ENCODE data around the gene BRCA1. TPM values are rescaled to one million over a fixed set of nuclear protein-coding genes. Genes with fewer than 3 reads are reported as not detected.
"Not testable (repeated sequence)": the region's sequence is repeated elsewhere in the genome, so short reads cannot be mapped to it uniquely, and the experiment has no call there.

The BRCA1 gene
- total RNA-seq, 1 donor from 2014 or later: 0.85 TPM

DNA sequence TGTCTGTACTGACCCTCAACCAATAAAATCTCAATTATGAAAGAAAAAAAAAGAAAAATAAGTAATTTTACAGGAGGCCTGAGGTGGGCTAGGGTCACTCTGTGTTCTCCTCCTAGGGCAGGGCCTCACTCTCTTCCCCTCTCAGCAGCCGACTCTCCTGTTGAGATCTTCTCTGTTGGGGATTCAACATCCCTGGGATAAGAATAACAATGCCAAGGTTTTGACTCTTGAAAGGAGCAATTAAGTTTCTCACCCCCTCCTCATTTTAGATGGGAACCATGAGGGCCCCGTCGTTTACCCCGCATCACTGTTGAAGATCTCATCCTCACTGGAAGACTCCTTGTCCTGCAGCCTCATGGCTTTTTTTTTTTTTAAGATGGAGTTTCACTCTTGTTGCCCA, 21.5 kb upstream of the BRCA1 start:
- Histone ChIP-seq H3K36me3 (peaks cover 0 to 5% of the 10 kb centered on the region in 2 donors), H3K9me3 (no peaks in the 10 kb centered on the region), H3K27ac (no peak overlapping the region), H3K4me1 (no peaks in the 10 kb centered on the region), H3K4me3 (no peak overlapping the region), H3K27me3 (no peaks in the 10 kb centered on the region)
- no peak for DNase-seq (ENCODE audit: low spot score in 2 of 2)
- TF ChIP-seq, protein P1, sequence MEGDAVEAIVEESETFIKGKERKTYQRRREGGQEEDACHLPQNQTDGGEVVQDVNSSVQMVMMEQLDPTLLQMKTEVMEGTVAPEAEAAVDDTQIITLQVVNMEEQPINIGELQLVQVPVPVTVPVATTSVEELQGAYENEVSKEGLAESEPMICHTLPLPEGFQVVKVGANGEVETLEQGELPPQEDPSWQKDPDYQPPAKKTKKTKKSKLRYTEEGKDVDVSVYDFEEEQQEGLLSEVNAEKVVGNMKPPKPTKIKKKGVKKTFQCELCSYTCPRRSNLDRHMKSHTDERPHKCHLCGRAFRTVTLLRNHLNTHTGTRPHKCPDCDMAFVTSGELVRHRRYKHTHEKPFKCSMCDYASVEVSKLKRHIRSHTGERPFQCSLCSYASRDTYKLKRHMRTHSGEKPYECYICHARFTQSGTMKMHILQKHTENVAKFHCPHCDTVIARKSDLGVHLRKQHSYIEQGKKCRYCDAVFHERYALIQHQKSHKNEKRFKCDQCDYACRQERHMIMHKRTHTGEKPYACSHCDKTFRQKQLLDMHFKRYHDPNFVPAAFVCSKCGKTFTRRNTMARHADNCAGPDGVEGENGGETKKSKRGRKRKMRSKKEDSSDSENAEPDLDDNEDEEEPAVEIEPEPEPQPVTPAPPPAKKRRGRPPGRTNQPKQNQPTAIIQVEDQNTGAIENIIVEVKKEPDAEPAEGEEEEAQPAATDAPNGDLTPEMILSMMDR (IDR thresholded peaks at IDR 0.05): no peak
- intact Hi-C loops (cut with DNase I): no loop called here

DNA sequence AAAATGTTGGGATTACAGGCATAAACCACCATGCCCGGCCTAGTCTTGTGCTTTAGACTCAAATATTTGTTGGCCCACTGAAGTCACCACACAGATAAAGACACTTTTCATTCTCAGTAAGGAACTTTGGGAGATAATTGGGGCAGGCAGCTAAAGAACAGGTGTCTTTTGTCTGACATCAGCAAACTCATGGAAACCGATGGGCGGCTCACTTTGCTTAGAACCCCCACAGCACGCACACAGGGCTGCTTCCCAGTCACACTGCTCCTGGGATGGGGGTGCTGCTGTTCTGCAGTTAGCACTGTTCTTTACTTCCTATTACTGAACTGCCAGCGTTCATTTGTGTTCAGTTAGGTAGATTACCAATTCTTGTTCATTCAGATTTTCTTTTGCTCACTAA, 18.0 kb upstream of the BRCA1 start:
- no peak overlapping the region for H3K27ac ChIP-seq
- H3K9me3 ChIP-seq: no peaks in the 10 kb centered on the region
- no peak overlapping the region for H3K4me3 ChIP-seq
- no peaks in the 10 kb centered on the region for H3K27me3 ChIP-seq
- peaks cover 0 to 5% of the 10 kb centered on the region in 2 donors for H3K36me3 ChIP-seq
- DNase-seq (ENCODE audit: low spot score in 2 of 2): no peak
- TF ChIP-seq, protein P1 (IDR thresholded peaks at IDR 0.05): no peak
- intact Hi-C loops (cut with DNase I): no loop called here
- no peaks in the 10 kb centered on the region for H3K4me1 ChIP-seq

DNA sequence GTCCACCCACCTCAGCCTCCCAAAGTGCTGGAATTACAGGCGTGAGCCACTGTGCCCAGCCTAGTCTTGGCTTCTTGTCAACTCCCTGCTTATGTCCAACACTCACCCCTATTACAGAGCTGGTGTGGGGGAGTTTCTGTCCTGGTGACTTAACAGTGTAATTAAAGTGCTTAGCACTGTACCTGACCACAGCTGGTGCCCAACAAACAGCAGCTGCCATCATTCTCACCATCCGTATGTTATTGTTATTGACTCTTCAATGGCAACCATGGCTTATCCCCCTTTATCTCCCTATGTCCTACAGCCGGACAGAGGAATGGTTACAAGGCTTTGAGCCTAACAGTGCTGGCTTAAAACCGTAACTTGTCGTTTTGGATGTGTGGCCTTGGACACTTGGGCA, 17.0 kb upstream of the BRCA1 start:
- H3K4me3 ChIP-seq: no peak overlapping the region
- intact Hi-C loops (cut with DNase I): no loop called here
- H3K9me3 ChIP-seq: no peaks in the 10 kb centered on the region
- no peaks in the 10 kb centered on the region for H3K27me3 ChIP-seq
- TF ChIP-seq, protein P1 (IDR thresholded peaks at IDR 0.05): no peak
- H3K27ac ChIP-seq: no peak overlapping the region
- H3K36me3 ChIP-seq: peaks cover 0 to 5% of the 10 kb centered on the region in 2 donors
- H3K4me1 ChIP-seq: no peaks in the 10 kb centered on the region
- DNase-seq (ENCODE audit: low spot score in 2 of 2): no peak

DNA sequence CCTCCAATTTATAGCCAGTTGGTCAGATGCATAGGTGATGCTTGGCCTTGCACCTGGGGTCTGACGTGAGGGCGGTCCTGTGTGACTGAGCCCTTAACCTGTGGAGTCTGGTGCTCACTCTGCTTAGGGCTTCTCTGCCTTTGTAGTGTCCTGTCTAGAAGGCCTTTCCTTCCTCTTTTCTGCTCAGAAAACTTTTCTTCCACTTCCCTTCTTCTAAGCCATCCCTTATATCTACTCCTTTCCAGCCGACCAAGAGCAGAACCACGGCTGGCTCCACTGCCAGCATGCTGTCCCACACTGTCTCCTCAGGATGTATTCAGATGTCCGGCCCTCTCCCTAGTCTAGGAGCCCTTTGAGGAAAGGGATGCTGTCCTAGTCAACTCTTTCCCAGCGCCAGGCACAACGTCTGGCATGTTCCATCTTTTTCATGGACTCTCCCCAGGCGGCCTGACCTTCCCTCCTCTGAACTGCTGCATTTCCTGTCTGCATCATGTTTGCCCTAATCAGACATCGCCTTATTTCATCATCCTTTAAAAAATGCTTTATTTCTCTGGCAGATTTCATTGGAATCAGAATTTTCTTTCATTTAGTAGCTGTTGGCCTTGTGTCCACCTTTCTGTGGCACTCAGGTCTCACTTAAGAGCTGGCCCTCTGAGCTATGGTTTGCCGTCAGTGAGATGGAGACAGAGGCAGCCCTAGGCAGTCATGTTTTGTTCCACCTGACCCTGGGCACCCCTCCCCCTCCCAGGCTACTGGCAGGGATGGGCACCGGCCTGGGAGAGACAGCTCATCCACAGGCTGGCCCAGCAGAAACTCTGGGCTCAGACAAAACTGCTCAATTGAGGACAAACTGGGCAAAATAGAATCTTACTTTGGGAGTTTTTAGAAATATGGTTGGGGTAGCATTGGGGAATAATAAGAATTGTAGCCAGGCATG, 15.5 kb upstream of the BRCA1 start:
- no peaks in the 10 kb centered on the region for H3K9me3 ChIP-seq
- intact Hi-C loops (cut with DNase I): no loop called here
- no peak overlapping the region for H3K27ac ChIP-seq
- H3K36me3 ChIP-seq: peaks cover 0 to 5% of the 10 kb centered on the region in 2 donors
- DNase-seq (ENCODE audit: low spot score in 2 of 2): no peak
- H3K4me3 ChIP-seq: no peak overlapping the region
- no peaks in the 10 kb centered on the region for H3K27me3 ChIP-seq
- TF ChIP-seq, protein P1 (IDR thresholded peaks at IDR 0.05): no peak
- H3K4me1 ChIP-seq: no peaks in the 10 kb centered on the region

DNA sequence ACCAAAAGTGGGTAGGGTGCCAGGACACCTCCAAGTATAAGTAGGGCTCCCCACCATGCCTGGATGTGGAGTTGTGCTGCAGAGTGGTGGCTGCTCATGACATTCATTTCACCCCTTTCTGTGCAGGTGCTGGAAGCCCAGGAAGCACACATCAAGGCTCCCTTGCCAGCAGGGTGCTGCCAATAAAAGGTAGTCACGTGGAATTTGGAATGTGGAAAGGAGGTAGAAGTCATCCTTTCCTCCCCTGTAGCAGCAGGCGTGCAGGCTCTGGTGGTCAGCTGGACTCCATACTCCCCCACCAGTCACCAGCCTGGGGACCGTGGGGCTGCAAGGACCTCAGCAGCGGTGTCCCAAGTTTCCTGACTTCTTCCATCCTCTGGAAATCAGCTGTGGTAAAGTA, 13.4 kb upstream of the BRCA1 start:
- DNase-seq (ENCODE audit: low spot score in 2 of 2); H3K4me1 ChIP-seq; H3K27me3 ChIP-seq; H3K9me3 ChIP-seq; H3K27ac ChIP-seq; H3K4me3 ChIP-seq; H3K36me3 ChIP-seq; intact Hi-C loops (cut with DNase I): not testable (repeated sequence)

DNA sequence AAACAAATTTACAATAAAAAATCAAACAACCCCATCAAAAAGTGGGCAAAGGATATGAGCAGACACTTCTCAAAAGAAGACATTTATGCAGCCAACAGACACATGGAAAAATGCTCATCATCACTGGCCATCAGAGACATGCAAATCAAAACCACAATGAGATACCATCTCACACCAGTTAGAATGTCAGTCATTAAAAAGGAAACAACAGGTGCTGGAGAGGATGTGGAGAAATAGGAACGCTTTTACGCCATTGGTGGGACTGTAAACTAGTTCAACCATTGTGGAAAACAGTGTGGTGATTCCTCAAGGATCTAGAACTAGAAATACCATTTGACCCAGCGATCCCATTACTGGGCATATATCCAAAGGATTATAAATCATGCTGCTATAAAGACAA, 11.4 kb upstream of the BRCA1 start:
- H3K36me3 ChIP-seq; H3K9me3 ChIP-seq; H3K4me3 ChIP-seq; H3K27me3 ChIP-seq; H3K27ac ChIP-seq; H3K4me1 ChIP-seq; DNase-seq (ENCODE audit: low spot score in 2 of 2); intact Hi-C loops (cut with DNase I): not testable (repeated sequence)
